Peyer's patch (tissue), 4 donors: Measurements from ENCODE around the gene ALAS1. TPM values are rescaled to one million over a fixed set of nuclear protein-coding genes. Genes with fewer than 3 reads are reported as not detected.

Experiments
- DNase-seq, 3 donors: peaks; one replicate each; pipeline ENCODE4 v3.0.0-alpha.2; 2017 to 2019
- H3K27ac ChIP-seq, 4 donors: fragments of 200-600 bp; sonication (generic); one replicate each; pipeline ENCODE4 v1.5.1; 2016 to 2019
- H3K27me3 ChIP-seq, 2 donors: fragments of 200-600 bp; sonication (generic); one replicate each; pipeline ENCODE4 v1.5.1; 2019
- H3K36me3 ChIP-seq, 3 donors: fragments of 200-600 bp; sonication (generic); one replicate each; pipeline ENCODE4 v1.5.1; 2016 to 2019
- H3K4me1 ChIP-seq, 4 donors: fragments of 200-600 bp; sonication (generic); one replicate each; pipeline ENCODE4 v1.5.1; 2016 to 2019
- H3K4me3 ChIP-seq, 4 donors: fragments of 200-600 bp; sonication (generic); 1 replicate in 3 of 4; 2 replicates in 1 of 4; pipeline ENCODE4 v1.5.1; 2016 to 2019; ENCODE audit warnings: mild to moderate bottlenecking in 1 of 4
- H3K9me3 ChIP-seq, 4 donors: fragments of 200-600 bp; sonication (generic); one replicate each; pipeline ENCODE4 v1.5.1; 2016 to 2019; ENCODE audit warnings: mild to moderate bottlenecking in 1 of 4
- POLR2A ChIP-seq, 2 donors: fragments of 450-650 bp; IDR thresholded peaks; one replicate each; pipeline ENCODE4 v1.5.1; 2017; ENCODE audit warnings: antibody characterized with exemption in 2 of 2, mild to moderate bottlenecking in 2 of 2, moderate library complexity in 2 of 2
- total RNA-seq, 4 donors: library from RNA; depleted of rRNA; stranded (reverse); fragments of >200 nt; gene quantifications; one replicate each; pipeline ENCODE4 v1.1.0, GENCODE V29; 2016
- TF ChIP-seq, protein P1 (sequence below), 6 experiments: fragments of 450-650 bp in 4 of 6; fragments of 200-600 bp in 2 of 6; sonication (generic) in 1 of 6; IDR thresholded peaks; one replicate each; pipeline ENCODE4 v1.5.1; 2017 to 2019; ENCODE audit warnings: antibody characterized with exemption in 6 of 6, mild to moderate bottlenecking in 3 of 6, moderate library complexity in 1 of 6

The ALAS1 gene
- total RNA-seq, 4 donors from 2014 or later, result 73.3 to 92.8 (median 89.8) TPM

DNA sequence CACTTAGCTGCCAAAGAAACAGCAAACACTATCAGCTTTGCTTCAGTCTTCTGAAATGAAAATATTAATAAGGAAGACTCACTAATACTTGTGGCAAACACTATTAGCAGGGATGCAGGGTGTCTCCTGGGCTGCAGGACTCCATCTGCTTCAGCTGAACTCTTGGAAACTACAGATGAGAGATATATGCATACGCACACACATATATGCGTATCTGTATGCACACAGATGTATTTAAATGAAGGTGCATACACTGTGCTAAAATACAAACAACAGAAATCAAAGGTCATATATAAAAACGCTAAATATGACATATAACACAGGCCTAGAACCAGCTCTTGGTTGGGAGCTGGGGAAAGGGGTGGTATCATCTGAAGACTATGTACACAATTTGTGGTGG, 58.2 kb downstream of the ALAS1 start:
- H3K27ac ChIP-seq, result no peak overlapping the region
- no peak overlapping the region for H3K4me3 ChIP-seq
- no peaks in the 10 kb centered on the region for H3K9me3 ChIP-seq
- peaks cover 0 to 96% (median 5%) of the 10 kb centered on the region in 3 donors for H3K36me3 ChIP-seq
- peaks cover 0 to 16% (median 10%) of the 10 kb centered on the region in 4 donors for H3K4me1 ChIP-seq
- DNase-seq, result no peak
- TF ChIP-seq, protein P1, sequence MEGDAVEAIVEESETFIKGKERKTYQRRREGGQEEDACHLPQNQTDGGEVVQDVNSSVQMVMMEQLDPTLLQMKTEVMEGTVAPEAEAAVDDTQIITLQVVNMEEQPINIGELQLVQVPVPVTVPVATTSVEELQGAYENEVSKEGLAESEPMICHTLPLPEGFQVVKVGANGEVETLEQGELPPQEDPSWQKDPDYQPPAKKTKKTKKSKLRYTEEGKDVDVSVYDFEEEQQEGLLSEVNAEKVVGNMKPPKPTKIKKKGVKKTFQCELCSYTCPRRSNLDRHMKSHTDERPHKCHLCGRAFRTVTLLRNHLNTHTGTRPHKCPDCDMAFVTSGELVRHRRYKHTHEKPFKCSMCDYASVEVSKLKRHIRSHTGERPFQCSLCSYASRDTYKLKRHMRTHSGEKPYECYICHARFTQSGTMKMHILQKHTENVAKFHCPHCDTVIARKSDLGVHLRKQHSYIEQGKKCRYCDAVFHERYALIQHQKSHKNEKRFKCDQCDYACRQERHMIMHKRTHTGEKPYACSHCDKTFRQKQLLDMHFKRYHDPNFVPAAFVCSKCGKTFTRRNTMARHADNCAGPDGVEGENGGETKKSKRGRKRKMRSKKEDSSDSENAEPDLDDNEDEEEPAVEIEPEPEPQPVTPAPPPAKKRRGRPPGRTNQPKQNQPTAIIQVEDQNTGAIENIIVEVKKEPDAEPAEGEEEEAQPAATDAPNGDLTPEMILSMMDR (IDR thresholded peaks at IDR 0.05), result no peak
- no peak for TF ChIP-seq POLR2A (IDR thresholded peaks at IDR 0.05)
- no peaks in the 10 kb centered on the region for H3K27me3 ChIP-seq

DNA sequence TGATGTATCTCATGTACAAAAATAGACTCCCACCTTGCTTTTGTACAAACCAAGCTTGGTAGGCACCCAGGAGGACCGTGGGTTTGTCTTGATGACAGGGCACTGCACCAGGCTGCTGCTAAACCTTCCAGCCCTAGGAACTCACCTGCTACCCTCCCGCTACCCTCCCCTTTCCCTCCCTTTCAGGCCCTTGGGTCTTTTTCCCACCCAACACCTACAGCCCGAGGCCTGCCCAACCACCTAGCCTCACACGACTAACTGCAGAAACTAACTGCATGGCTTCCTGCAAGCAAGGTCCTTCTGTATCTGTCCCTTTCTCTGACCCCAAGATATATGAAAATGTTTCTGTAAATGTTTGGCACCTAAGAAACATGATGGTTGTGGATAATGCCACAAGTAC, 58.7 kb downstream of the ALAS1 start:
- TF ChIP-seq, protein P1 (IDR thresholded peaks at IDR 0.05), result no peak
- TF ChIP-seq POLR2A (IDR thresholded peaks at IDR 0.05), result no peak
- Histone ChIP-seq H3K36me3 (peaks cover 0 to 96% (median 5%) of the 10 kb centered on the region in 3 donors), H3K27me3 (no peaks in the 10 kb centered on the region), H3K27ac (no peak overlapping the region), H3K4me3 (no peak overlapping the region), H3K9me3 (no peaks in the 10 kb centered on the region), H3K4me1 (peaks cover 0 to 16% (median 10%) of the 10 kb centered on the region in 4 donors)
- no peak for DNase-seq

DNA sequence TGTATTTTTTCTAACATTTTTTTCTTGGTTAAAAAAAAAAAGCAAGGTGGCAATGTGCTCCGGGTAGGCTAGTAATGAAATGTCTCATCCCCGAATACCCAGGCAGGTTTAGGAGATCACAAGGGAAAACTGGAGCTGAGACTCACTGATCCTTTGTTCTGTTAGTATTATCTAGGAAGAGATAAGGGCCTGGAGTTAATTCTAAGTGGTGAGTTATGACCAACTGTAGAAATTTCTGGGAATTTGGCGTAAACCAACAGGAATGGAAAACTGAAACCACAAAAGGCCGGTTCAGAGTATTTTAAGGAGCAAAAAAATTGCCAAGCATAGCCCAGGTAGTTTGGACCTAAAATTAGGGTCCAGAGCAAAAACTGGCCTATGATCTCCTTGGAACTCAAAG, 60.0 kb downstream of the ALAS1 start:
- Histone ChIP-seq H3K4me1 (peaks cover 0 to 13% (median 8%) of the 10 kb centered on the region in 4 donors), H3K36me3 (peaks cover 0 to 97% (median 5%) of the 10 kb centered on the region in 3 donors), H3K4me3 (no peak overlapping the region), H3K27ac (no peak overlapping the region), H3K9me3 (no peaks in the 10 kb centered on the region), H3K27me3 (no peaks in the 10 kb centered on the region)
- no peak for TF ChIP-seq POLR2A (IDR thresholded peaks at IDR 0.05)
- TF ChIP-seq, protein P1 (IDR thresholded peaks at IDR 0.05), result no peak
- DNase-seq, result no peak

DNA sequence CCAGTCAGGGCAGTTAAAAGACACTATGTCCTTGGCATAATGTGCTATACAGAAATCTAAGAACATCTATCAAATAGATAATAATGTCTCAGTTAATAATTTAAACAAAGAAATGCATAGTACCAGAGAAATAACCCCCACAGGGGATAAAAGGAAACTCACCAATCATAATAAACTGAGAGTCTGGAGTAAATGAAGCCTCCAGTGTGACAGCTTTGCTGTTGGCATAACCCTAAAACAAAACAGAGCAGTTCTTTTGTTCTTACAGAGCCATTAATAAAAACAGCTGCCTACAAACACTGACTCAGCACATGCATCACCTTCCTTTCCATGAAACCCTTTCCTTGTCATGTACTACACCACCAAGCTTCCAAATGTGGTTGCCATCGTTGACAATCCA, 61.1 kb downstream of the ALAS1 start:
- Histone ChIP-seq H3K27me3 (no peaks in the 10 kb centered on the region), H3K4me3 (no peak overlapping the region), H3K27ac (no peak overlapping the region), H3K4me1 (peaks cover 0 to 4% (median under 1%) of the 10 kb centered on the region in 4 donors), H3K9me3 (no peaks in the 10 kb centered on the region), H3K36me3 (peaks cover 0 to 98% (median 5%) of the 10 kb centered on the region in 3 donors)
- no peak for TF ChIP-seq POLR2A (IDR thresholded peaks at IDR 0.05)
- TF ChIP-seq, protein P1 (IDR thresholded peaks at IDR 0.05), result no peak
- no peak for DNase-seq

DNA sequence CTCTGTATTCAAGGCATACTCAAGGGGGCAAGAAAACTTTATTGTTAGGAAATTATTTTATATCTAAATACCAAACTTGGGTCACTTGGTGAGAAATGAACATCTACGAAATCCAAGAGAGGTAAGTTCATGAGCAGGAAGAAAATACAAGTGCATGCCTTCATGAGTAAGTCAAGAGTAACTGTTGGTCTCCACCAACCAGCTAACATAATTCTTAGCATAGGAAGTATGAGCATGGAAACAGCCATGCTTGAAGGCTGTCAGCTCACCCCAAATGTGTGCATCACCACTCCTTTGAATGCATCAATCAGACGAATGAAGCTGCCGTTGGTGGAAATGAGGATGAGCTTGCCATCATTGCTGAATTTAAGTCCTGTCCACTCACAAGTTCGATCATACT, 61.5 kb downstream of the ALAS1 start:
- no peak for TF ChIP-seq POLR2A (IDR thresholded peaks at IDR 0.05)
- TF ChIP-seq, protein P1 (IDR thresholded peaks at IDR 0.05), result no peak
- Histone ChIP-seq H3K4me3 (no peak overlapping the region), H3K4me1 (no peaks in the 10 kb centered on the region), H3K27ac (no peak overlapping the region), H3K9me3 (no peaks in the 10 kb centered on the region), H3K27me3 (no peaks in the 10 kb centered on the region), H3K36me3 (peaks cover 0 to 99% (median 5%) of the 10 kb centered on the region in 3 donors)
- no peak for DNase-seq

DNA sequence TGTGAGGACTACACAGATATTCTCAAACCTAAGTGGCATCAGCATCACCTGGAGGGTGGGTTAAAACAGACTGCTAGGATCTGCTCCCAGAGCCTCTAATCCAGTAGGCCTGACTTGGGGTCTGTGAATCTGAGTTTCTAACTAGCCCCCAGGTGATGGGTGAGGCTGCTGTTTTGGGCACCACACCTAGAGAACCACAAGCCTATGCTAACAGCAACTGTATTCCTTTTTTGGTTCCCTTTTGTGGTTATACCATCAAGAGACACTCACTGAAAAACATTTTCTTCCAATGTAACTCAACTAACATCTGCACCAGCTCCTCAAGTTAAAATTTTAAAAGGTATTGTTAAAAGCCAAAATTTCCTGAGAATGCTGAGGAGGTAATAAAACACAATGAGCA, 64.5 kb downstream of the ALAS1 start:
- peak overlapping the region in 1 of 4 donors; percentile 18 for H3K27ac ChIP-seq
- peaks cover 0 to 99% (median 2%) of the 10 kb centered on the region in 3 donors for H3K36me3 ChIP-seq
- no peaks in the 10 kb centered on the region for H3K4me1 ChIP-seq
- no peak overlapping the region for H3K4me3 ChIP-seq
- H3K9me3 ChIP-seq, result no peaks in the 10 kb centered on the region
- no peak for DNase-seq
- no peak for TF ChIP-seq POLR2A (IDR thresholded peaks at IDR 0.05)
- TF ChIP-seq, protein P1 (IDR thresholded peaks at IDR 0.05), result no peak
- H3K27me3 ChIP-seq, result no peaks in the 10 kb centered on the region
